Measurements from ENCODE around the gene ZNF195. TPM values are rescaled to one million over a fixed set of nuclear protein-coding genes. Genes with fewer than 3 reads are reported as not detected.
"Not testable (repeated sequence)": the region's sequence is repeated elsewhere in the genome, so short reads cannot be mapped to it uniquely, and the experiment has no call there.

The ZNF195 gene
- total RNA-seq, 1 experiment from 2014 or later, result 10.2 TPM

DNA sequence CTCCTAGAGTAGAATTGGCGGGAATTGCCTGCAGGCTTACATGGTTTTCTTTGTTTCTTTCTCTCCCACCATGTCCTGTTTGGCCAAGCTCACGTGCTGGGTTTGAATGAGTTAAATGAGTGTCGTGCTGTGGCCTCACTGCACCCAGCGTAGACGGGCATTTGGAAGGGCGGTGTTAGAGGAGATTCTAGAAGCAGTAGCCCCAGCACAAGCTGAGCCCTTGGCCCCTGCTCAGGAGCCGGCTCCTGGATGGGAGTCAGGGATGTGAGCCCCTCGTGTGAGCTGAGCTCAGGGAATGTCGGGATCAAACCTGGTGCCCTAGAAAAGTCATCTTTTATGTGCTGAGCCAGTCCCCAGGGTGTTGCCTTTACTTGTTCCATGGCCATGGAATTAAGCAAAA, 28.0 kb upstream of the ZNF195 start:
- H3K27me3 ChIP-seq, DNase-seq, H3K4me3 ChIP-seq, H3K9me3 ChIP-seq, H3K36me3 ChIP-seq: not testable (repeated sequence)

DNA sequence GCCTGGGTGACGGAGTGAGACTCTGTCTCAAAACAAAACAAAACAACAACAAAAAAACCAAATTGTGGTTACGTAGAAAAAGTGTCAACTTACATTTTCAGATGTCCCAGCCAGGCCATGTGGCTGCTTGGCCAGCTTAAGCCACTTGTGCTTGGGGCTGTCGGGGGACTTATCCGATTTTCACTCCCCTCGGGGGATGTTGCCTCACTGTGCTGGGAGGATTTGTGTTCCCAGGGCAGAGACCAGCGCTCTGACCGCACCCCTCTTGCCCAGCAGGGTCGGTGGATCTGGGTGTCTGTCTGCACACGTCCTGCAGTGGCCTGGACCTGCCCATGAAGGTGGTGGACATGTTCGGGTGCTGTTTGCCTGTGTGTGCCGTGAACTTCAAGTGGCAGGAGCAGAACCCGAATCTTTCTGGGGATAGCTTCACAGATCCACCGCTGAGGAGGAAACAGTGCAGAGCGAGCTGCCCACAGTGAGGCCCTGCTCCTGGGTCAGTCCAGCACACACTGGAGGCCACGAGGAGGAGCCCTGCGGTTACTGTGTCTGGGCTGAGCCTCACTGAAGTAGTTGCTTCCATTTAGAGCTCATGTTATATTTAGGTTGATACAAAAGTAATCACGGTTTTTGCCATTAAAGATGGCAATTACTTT, 27.4 kb upstream of the ZNF195 start:
- not testable (repeated sequence) for H3K27me3 ChIP-seq, H3K4me3 ChIP-seq, DNase-seq, H3K36me3 ChIP-seq, H3K9me3 ChIP-seq

DNA sequence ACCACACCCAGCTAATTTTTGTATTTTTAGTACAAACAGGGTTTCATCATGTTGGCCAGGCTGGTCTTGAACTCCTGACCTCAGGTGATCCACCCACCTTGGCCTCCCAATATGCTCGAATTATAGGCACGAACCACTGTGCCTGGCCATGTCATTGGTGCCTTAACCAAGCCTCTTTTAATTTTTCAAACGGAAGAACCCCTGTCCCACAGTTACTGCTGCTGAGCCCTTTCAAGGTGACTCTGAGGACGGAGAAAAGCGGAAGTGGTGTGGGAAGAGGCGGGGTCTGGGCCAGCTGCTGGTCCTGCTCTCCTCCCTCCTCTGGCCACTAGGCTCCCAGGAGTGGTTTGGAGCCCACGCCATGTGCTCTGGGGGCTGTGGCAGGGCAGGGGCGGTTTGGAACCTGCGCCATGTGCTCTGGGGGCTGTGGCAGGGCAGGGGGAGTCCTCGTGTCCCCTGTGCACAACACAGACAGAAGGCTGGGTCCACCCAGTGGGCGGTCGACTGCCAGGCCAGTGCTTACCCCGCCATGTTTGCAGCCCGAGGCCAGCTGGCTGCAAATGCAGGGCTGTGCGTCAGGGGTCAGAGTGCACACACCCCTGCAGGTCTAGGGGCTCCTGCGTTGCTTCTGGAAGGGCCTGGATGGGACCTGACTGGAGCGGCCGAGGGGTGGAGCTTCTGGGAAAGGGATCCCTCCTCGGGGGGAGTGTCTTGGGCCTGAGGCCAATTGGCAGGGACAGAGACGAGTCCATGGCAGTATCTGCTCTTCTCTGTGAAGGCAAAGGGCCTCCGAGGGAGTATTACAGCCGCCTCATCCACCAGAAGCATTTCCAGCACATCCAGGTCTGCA, 25.4 kb upstream of the ZNF195 start:
- DNase-seq, H3K4me3 ChIP-seq, H3K9me3 ChIP-seq, H3K27me3 ChIP-seq, H3K36me3 ChIP-seq: not testable (repeated sequence)

DNA sequence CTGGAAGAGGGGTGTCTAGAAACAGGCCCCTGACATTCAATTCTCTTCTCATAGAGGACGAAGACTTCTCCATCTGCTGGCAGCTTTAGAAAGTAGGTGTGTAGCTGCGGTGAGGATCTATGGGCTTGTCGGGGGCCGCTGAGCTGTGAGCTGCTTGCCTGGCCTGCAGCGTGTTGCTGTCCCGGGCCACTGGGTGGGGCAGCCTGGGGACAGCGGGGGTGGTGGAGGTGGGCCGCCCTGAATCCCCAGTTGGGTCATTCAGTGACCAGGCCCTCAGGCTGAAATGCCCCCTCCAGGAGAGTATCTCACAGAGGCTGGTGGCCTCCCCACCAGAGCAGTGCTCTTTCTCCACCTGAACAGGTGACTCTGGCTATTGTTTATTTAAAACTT, 23.9 kb upstream of the ZNF195 start:
- not testable (repeated sequence) for H3K27me3 ChIP-seq, H3K4me3 ChIP-seq, DNase-seq, H3K9me3 ChIP-seq, H3K36me3 ChIP-seq

DNA sequence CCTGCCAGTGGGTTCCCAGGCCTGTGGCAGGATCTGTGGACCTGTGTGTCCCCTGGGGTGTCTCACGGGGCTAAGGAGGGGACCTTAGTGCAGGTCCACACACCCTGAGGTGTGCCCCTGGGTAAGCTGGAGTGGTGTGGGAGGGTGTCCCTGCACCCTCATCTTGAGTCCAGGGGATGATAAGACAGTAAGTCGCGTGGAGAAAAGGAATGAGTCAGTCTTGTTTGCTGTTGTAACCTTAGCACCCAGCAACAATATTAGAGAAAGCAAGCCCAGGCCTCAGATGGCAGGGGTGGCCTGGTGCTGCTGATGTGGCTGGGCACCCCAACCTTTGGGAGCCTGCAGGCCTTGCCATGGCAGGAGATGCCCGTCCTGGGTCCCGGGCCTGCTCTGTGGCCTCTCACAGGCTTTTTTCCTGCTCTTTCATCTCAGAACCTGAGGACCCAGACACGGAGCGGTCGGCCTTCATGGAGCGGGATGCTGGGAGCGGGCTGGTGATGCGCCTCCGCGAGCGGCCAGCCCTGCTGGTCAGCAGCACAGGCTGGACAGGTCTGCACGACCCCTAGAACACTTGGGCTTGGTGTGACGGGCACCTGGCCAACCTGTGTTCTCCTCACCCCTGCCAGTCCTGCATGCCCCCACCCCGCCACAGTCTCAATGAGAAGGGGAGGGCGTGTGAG, 23.4 kb upstream of the ZNF195 start:
- H3K9me3 ChIP-seq, result not testable (repeated sequence)

DNA sequence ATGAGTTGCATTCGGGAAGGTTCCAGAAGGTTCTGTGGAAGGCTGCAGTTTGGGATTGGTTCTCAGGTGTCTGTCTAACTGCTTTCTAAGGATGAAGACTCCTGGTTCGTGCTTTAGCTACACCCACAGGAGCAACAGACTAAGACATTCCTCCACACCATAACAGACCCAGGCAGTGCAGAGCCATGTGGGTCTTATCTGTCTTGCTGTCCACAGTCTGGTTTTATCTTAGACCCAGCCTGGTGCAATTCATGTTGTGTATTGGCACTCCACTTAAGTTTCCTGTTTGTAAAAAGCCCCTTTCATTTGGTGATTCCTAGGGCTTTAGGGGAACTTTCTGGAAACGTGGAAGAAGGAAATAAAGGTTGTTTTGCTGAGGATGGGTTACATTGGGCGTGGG, 22.1 kb upstream of the ZNF195 start:
- H3K27me3 ChIP-seq, H3K36me3 ChIP-seq, H3K4me3 ChIP-seq, H3K9me3 ChIP-seq, DNase-seq: not testable (repeated sequence)

More for the DNA sequence above, 23.4 kb upstream of the ZNF195 start:
- H3K27me3 ChIP-seq, H3K4me3 ChIP-seq, DNase-seq, H3K36me3 ChIP-seq: not testable (repeated sequence)

DNA sequence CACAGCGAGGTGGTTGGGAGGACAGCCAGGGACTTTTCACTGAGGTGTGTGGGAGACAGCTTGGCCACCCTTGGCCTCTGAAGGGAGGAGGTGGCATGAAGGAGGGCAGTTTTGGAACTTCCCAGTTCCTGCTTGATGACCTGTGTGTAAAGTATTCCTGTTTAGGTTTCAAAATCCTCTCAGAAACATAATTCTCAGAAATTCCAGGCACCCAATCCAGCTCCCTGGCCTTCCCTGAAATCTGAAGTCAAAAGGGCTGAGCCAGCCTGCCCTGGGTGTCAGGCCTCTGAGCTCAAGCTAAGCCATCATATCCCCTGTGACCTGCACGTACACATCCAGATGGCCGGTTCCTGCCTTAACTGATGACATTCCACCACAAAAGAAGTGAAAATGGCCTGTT, 19.6 kb upstream of the ZNF195 start:
- not testable (repeated sequence) for DNase-seq, H3K27me3 ChIP-seq, H3K9me3 ChIP-seq, H3K36me3 ChIP-seq, H3K4me3 ChIP-seq

DNA sequence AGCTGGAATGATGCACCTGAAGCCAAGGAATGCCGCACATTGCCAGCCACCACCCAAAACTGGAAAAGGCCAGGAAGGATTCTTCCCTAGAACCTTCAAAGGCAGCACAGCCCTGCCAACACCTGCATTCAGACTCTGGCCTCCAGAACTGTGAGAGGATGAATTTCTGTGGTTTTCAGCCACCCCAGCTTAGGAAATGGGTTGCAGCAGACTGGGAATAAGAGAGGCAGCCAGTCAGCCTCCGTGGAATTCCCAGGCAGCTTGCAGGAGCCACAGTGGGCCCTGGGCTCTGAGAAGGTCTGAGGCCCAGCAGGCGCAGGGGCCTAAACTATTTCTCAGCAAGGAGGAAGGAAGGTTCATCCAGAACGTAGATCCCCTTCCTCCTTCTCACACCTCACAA, 19.2 kb upstream of the ZNF195 start:
- not testable (repeated sequence) for DNase-seq, H3K4me3 ChIP-seq, H3K27me3 ChIP-seq, H3K36me3 ChIP-seq, H3K9me3 ChIP-seq

DNA sequence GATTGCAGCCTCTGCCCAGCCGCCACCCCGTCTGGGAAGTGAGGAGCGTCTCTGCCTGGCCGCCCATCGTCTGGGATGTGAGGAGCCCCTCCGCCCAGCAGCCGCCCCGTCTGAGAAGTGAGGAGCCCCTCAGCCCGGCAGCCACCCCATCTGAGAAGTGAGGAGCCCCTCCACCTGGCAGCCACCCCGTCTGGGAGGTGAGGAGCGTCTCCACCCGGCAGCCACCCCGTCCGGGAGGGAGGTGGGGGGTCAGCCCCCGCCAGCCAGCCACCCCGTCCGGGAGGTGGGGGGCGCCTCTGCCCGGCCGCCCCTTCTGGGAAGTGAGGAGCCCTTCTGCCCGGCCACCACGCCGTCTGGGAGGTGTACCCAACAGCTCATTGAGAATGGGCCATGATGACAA, 18.3 kb upstream of the ZNF195 start:
- not testable (repeated sequence) for H3K4me3 ChIP-seq, DNase-seq, H3K36me3 ChIP-seq, H3K27me3 ChIP-seq, H3K9me3 ChIP-seq

DNA sequence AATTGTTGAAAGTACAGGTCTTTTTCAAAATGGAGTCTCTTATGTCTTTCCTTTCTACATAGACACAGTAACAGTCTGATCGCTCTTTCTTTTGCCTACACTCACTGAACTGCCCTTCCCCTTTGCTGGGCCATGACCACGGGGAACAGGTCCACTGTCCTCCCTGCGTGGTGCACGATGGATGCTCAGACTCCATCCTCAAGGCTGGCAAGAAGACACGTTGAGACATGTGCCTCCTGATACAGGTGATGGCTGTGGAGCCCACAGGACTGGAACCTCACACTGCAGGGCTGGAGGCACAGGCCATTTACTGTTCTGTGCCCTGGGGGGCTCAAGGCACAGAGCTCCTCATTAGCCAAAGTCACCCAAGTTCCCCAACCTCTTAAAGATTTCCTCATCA, 16.5 kb upstream of the ZNF195 start:
- not testable (repeated sequence) for H3K27me3 ChIP-seq

DNA sequence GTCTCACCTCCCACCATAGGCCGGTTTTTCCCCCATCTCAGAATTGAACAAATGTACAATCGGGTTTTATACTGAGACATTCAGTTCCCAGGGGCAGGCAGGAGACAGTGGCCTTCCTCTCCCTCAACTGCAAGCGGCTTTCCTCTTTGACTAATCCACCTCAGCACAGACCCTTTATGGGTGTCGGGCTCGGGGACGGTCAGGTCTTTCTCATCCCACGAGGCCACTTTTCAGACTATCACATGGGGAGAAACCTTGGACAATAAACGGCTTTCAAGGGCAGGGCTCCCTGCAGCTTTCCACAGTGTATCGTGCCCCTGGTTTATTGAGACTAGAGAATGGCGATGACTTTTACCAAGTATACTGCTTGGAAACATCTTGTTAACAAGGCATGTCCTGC, 16.0 kb upstream of the ZNF195 start:
- H3K9me3 ChIP-seq, DNase-seq, H3K27me3 ChIP-seq, H3K4me3 ChIP-seq, H3K36me3 ChIP-seq: not testable (repeated sequence)

More for the DNA sequence above, 16.5 kb upstream of the ZNF195 start:
- H3K4me3 ChIP-seq, DNase-seq, H3K9me3 ChIP-seq, H3K36me3 ChIP-seq: not testable (repeated sequence)

DNA sequence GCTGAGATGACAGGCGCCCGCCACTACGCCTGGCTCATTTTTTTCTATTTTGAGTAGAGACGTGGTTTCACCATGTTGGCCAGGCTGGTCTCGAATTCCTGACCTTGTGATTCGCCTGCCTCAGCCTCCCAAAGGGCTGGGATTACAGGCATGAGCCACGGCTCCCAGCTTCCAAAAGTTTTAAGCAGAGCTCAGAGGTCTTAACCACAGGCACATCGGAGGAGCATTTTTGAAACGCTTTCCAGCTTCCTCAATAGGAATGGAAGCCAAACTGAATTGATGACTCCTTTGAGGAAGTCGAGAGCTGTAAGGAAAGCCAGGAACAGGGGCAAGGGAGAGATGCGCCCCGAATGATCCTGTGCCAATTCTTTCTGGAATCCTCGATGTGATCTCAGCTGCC, 14.5 kb upstream of the ZNF195 start:
- DNase-seq, result peak; percentile 53
- not testable (repeated sequence) for H3K27me3 ChIP-seq, H3K36me3 ChIP-seq

DNA sequence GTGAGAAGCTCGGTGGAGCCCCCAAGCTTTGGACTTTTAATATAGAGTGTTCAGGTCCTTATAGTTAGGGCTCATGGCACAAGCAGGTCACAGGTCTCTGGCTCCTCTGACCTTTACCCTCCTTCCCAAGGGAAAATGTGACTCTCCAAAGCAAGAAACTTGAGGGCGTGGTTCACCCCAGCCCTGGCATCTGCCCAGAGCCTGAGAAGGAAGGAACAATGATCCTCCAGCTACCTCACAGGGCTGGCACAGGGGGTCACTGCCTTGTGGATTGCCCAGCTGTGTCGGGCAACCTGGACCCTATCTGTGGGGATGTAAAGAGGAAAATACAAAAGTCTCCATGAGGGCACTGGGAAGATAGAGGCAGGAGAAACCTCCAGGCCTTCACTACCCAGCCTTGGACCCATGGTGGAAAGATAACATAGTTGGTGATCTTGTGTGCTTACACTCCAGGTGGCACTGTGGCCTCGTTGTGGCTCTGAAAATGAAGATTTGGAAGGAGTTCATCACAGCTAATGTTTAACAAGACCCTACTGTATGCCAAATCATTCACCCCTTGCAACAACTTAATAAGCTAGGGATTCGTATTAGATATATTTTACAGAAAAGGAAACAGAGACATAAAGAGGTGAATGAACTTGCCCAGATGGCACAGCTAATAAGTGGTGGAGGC, 3.8 kb upstream of the ZNF195 start:
- H3K9me3 ChIP-seq, result peaks cover 3% of the 10 kb centered on the region; the same call in 1 of the 2 replicates
- H3K4me3 ChIP-seq, result no peak overlapping the region
- H3K27me3 ChIP-seq, result no peaks in the 10 kb centered on the region
- no peak for DNase-seq
- no peaks in the 10 kb centered on the region; the same call in 1 of the 2 replicates for H3K36me3 ChIP-seq

More for the DNA sequence above, 14.5 kb upstream of the ZNF195 start:
- not testable (repeated sequence) for H3K9me3 ChIP-seq, H3K4me3 ChIP-seq

DNA sequence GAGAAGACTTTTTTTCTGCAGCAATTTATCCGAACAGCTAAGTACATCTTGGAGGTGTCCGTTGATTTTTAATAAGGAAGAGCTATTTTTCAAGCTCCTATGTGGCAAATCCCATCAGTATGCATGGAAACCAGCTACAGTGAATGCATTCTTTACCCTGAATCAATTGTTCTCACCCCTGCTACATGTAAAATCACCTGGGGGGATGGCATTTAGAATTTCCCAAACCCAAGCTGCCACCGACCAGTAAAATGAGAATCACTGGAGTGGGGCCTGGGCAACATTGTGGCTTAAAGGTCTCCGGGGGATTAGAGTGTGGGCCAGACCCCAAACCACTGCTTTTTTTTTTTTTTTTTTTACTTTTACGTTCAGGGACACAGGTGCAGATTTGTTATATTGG, 2.8 kb upstream of the ZNF195 start:
- H3K27me3 ChIP-seq, result no peaks in the 10 kb centered on the region
- H3K4me3 ChIP-seq, result no peak overlapping the region
- DNase-seq, result no peak
- peaks cover 9% of the 10 kb centered on the region for H3K36me3 ChIP-seq
- H3K9me3 ChIP-seq, result peaks cover 3% of the 10 kb centered on the region; the same call in 1 of the 2 replicates

DNA sequence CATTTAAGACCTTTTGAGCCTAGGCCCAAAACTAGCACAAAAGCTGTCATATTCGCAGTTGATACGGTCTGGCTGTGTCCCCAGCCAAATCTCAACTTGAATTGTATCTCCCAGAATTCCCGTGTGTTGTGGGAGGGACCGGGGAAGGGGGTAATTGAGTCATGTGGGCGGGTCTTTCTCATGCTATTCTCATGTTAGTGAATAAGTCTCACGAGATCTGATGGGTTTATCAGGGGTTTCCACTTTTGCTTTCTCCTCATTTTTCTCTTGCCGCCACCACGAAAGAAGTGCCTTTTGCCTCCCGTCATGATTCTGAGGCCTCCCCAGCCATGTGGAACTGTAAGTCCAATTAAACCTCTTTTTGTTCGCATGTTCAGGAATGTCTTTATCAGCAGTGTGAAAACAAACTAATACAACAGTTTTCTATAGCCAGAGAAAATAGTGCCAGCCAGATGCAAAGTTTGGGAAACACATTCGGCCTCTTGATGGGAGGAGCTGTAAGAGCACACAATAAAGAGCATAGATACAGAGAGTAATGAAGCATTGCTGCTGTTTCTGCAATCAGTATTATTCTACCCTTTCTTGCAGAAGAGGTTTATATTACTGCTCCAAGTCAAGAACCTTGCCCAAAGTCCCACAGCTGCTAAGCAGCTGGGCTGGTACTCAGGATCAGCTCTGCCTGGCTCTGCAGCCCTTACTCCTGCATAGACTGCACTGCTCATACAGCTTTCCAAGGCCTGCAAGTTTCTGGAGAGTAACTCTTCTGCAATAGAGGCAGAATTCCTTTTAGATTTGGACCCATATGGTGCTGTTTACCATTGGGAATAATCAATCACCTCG, 2.0 kb upstream of the ZNF195 start:
- Histone ChIP-seq H3K27me3 (no peaks in the 10 kb centered on the region), H3K9me3 (peaks cover 3% of the 10 kb centered on the region; the same call in 1 of the 2 replicates), H3K36me3 (peaks cover 16% of the 10 kb centered on the region), H3K4me3 (no peak overlapping the region)
- no peak for DNase-seq

DNA sequence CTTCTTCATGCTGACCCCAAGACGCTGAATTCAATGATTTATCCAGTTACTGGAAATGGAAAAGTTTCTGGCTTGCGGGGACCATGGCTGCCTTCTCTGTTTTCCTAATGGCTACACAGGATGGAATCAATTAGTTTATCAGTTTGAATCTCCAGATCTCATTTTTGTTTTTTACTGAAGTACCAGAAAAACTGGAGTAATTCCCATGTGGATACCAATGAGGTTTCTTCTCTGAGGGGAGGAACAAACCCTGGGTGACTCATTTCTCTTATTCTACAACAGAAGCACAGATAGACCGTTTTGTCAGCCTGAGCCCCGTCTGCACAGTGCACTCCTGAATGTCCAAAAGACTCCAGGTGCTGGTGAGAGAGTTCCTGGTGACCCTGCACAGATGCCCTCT, 3.4 kb downstream of the ZNF195 start:
- Histone ChIP-seq H3K4me3 (no peak overlapping the region), H3K27me3 (no peaks in the 10 kb centered on the region), H3K9me3 (no peaks in the 10 kb centered on the region), H3K36me3 (peaks cover 52% of the 10 kb centered on the region)
- DNase-seq, result no peak
